ENCODE data around the gene ASTN2.

Gene ASTN2

DNA sequence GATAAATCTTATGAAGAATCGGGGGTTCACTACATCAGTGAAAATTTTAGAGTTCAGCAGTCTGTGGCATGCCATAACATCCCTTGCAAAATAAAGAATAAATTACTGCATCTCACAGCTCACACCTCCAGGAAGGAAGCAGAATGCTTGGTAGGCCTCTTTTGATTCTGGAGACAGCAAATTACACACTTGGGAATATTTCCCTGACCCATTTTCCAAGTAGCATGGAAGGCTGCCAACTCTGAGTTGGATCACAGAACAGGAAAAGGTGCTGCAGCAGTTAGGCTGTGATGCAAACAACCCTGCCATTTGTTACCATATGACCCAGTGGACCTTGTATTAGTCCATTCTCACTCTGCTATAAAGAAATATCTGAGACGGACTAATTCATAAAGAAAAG lies 293.5 kb downstream of the ASTN2 start:
- H2AFZ ChIP-seq (ENCODE audit: low read length, unreplicated experiment) = no peak overlapping the region
- no peaks in the 10 kb centered on the region for H3K4me1 ChIP-seq (ENCODE audit: control insufficient read depth, insufficient read depth, low read length, unreplicated experiment)
- H3K4me3 ChIP-seq (ENCODE audit: low read depth, low read length) = no peak overlapping the region
- H3K79me2 ChIP-seq (ENCODE audit: control insufficient read depth, insufficient read depth, low read length, unreplicated experiment) = no peaks in the 10 kb centered on the region
- no peaks in the 10 kb centered on the region for H3K27me3 ChIP-seq (ENCODE audit: insufficient read depth, low read length)
- H3K27ac ChIP-seq (ENCODE audit: low read depth, low read length) = no peak overlapping the region
- no peaks in the 10 kb centered on the region for H3K36me3 ChIP-seq (ENCODE audit: insufficient read depth, low read length)

DNA sequence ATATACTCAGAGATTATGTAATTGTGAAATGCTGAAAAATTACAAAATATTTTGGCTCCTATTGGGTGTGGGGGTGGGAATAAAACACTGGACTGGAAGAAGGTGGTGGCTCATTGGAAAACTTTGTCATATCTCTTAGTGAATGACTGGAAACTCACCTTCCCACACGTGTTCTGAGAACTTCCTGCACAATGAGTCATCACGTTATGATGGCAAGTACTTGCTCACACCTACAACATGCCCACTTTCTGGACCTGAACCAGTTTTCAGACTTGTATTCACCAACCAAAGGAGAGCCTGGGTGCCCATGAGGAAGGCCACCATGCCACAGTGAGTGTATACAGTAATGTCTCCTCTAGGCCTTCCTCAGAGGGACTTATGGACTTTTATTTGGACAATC lies 294.8 kb downstream of the ASTN2 start:
- H3K27ac ChIP-seq (ENCODE audit: low read depth, low read length) = no peak overlapping the region
- no peaks in the 10 kb centered on the region for H3K27me3 ChIP-seq (ENCODE audit: insufficient read depth, low read length)
- no peaks in the 10 kb centered on the region for H3K36me3 ChIP-seq (ENCODE audit: insufficient read depth, low read length)
- H3K4me3 ChIP-seq (ENCODE audit: low read depth, low read length) = no peak overlapping the region
- no peaks in the 10 kb centered on the region for H3K4me1 ChIP-seq (ENCODE audit: control insufficient read depth, insufficient read depth, low read length, unreplicated experiment)
- H2AFZ ChIP-seq (ENCODE audit: low read length, unreplicated experiment) = no peak overlapping the region
- H3K79me2 ChIP-seq (ENCODE audit: control insufficient read depth, insufficient read depth, low read length, unreplicated experiment) = no peaks in the 10 kb centered on the region

DNA sequence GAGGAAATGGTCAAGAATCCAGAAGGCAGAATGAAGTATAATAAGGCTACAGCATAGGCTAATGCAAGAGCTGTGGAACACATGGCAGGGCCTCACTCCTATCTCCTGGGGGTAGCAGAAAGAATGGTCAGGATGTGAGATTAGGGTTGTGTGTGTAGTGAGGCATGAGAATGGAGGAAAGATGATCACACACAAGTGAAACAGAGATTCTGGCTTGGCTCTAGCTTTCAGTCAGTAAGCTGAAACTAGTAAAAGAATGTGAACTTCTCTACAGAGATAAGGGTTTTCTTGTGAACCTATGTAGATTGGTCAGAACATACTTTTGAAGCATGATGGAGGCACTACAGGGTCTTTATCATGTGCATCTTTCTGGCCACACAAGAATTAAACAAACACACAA lies 298.8 kb downstream of the ASTN2 start:
- H3K79me2 ChIP-seq (ENCODE audit: control insufficient read depth, insufficient read depth, low read length, unreplicated experiment) = no peaks in the 10 kb centered on the region
- no peaks in the 10 kb centered on the region for H3K36me3 ChIP-seq (ENCODE audit: insufficient read depth, low read length)
- no peaks in the 10 kb centered on the region for H3K4me1 ChIP-seq (ENCODE audit: control insufficient read depth, insufficient read depth, low read length, unreplicated experiment)

DNA sequence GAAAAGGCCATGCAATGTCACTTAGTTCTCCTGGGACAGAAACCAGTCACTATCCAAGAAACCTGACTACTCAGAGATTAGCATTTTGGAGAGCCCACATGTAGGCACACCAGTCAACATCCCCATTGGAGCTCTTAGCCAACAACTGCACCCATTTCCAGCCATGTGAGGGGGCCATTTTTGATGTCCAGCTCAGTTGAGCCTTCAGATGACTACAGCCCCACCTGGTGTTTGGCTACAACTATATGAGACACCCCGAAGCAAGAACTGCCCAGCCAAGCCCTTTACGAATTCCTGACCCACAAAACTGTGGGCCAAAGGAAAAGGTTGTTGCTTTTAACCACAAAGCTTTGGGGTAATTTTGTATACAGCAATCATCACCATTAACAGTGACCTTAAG lies 300.1 kb downstream of the ASTN2 start:
- H3K79me2 ChIP-seq (ENCODE audit: control insufficient read depth, insufficient read depth, low read length, unreplicated experiment) = no peaks in the 10 kb centered on the region
- no peak overlapping the region for H3K27ac ChIP-seq (ENCODE audit: low read depth, low read length)
- no peaks in the 10 kb centered on the region for H3K36me3 ChIP-seq (ENCODE audit: insufficient read depth, low read length)
- H3K4me1 ChIP-seq (ENCODE audit: control insufficient read depth, insufficient read depth, low read length, unreplicated experiment) = no peaks in the 10 kb centered on the region
- no peak overlapping the region for H3K4me3 ChIP-seq (ENCODE audit: low read depth, low read length)
- no peaks in the 10 kb centered on the region for H3K27me3 ChIP-seq (ENCODE audit: insufficient read depth, low read length)
- no peak overlapping the region for H2AFZ ChIP-seq (ENCODE audit: low read length, unreplicated experiment)

More for the DNA sequence above, 298.8 kb downstream of the ASTN2 start:
- Histone ChIP-seq H3K27ac (ENCODE audit: low read depth, low read length) (no peak overlapping the region), H2AFZ (ENCODE audit: low read length, unreplicated experiment) (no peak overlapping the region), H3K4me3 (ENCODE audit: low read depth, low read length) (no peak overlapping the region), H3K27me3 (ENCODE audit: insufficient read depth, low read length) (no peaks in the 10 kb centered on the region)

DNA sequence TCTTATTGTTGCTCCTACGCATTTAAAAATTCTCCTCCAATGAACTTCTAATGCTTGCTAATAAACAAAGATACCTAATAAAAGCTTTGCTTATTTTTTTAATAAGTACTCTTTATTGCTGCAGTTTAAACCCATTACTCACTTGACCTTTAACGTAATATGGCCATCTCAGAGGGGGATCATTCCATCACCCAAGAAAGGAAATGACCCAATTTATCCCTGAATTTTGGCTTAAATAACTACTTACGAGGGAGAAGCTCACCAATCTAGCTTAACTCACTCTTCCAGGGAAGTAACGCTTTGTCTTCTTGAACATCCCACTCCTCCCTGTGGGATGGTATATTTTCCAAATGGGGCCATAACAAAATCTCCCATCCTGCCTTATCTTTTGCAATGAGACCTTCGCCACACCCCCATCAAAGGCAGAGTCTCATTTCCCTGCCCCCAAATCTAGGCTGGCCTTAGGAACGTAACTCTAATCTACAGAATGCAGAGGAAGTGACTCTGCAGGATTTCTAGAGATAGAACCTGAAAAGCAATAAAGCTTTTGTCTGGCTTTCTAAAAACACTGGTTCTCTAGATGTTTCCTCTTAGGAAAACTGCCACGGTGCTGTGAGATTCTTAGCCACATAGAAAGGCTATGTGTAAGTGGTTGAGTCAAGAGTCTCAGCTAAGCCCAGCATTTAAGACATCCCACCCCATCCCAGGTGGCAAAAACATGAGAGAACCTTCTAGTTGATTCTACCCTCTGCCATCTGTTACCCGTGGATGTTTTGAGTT lies 310.0 kb downstream of the ASTN2 start:
- Histone ChIP-seq H3K36me3 (ENCODE audit: insufficient read depth, low read length) (no peaks in the 10 kb centered on the region), H3K4me3 (ENCODE audit: low read depth, low read length) (no peak overlapping the region), H3K27ac (ENCODE audit: low read depth, low read length) (no peak overlapping the region), H3K27me3 (ENCODE audit: insufficient read depth, low read length) (no peaks in the 10 kb centered on the region), H3K79me2 (ENCODE audit: control insufficient read depth, insufficient read depth, low read length, unreplicated experiment) (no peaks in the 10 kb centered on the region), H2AFZ (ENCODE audit: low read length, unreplicated experiment) (no peak overlapping the region), H3K4me1 (ENCODE audit: control insufficient read depth, insufficient read depth, low read length, unreplicated experiment) (no peaks in the 10 kb centered on the region)

DNA sequence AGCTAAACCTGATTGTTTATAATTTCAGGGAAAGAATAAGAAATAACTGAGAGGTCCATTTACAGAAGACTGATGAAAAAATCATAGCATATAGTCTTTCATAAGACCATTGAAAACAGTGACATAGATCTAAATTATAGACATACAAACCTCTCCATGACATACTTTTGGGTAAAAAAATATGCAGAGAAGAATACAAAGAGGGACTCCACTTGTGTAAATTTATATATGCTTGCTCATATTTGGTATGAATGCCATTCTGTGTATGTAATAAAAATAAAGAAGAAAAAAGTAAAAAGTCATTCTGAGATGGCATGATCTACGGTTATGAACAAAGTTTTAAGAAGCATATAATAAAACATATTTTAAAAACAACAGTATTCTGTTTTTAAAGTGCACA lies 310.7 kb downstream of the ASTN2 start:
- H3K4me1 ChIP-seq (ENCODE audit: control insufficient read depth, insufficient read depth, low read length, unreplicated experiment) = no peaks in the 10 kb centered on the region
- H3K79me2 ChIP-seq (ENCODE audit: control insufficient read depth, insufficient read depth, low read length, unreplicated experiment) = no peaks in the 10 kb centered on the region
- H3K4me3 ChIP-seq (ENCODE audit: low read depth, low read length) = no peak overlapping the region
- no peaks in the 10 kb centered on the region for H3K36me3 ChIP-seq (ENCODE audit: insufficient read depth, low read length)
- no peak overlapping the region for H2AFZ ChIP-seq (ENCODE audit: low read length, unreplicated experiment)
- no peak overlapping the region for H3K27ac ChIP-seq (ENCODE audit: low read depth, low read length)
- H3K27me3 ChIP-seq (ENCODE audit: insufficient read depth, low read length) = no peaks in the 10 kb centered on the region

DNA sequence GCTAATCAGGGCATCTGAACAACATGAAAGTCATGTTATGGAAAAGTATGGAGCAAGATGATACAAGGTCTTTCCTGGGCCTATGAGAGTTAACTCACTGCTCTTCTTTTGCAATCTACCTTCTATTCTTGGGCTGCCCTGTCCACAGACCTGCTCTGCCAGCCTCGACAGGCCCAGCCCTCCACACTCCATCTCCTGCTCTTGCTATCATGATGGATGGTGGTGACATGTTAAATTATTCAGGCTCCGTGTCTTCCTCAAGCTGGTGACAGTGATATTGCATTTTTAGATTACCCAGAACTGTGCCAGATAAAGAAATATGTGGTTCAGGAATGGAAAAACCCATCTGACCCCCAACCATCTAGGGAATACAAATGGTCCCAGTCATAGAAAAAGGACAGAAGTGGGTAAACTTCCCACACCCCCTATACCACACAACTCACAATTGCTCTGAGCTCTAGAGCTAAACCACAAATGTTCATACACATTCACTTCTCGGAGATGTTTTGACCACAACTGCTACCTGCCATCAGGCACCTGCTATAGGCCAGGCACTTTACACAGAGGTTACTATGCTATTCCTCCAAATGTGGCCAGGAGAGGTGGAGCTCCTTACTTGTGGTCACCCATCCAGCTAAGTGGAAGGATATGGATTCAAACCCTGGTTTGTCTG lies 311.3 kb downstream of the ASTN2 start:
- Histone ChIP-seq H3K79me2 (ENCODE audit: control insufficient read depth, insufficient read depth, low read length, unreplicated experiment) (no peaks in the 10 kb centered on the region), H2AFZ (ENCODE audit: low read length, unreplicated experiment) (no peak overlapping the region), H3K36me3 (ENCODE audit: insufficient read depth, low read length) (no peaks in the 10 kb centered on the region), H3K4me3 (ENCODE audit: low read depth, low read length) (no peak overlapping the region), H3K4me1 (ENCODE audit: control insufficient read depth, insufficient read depth, low read length, unreplicated experiment) (no peaks in the 10 kb centered on the region), H3K27me3 (ENCODE audit: insufficient read depth, low read length) (no peaks in the 10 kb centered on the region), H3K27ac (ENCODE audit: low read depth, low read length) (no peak overlapping the region)

DNA sequence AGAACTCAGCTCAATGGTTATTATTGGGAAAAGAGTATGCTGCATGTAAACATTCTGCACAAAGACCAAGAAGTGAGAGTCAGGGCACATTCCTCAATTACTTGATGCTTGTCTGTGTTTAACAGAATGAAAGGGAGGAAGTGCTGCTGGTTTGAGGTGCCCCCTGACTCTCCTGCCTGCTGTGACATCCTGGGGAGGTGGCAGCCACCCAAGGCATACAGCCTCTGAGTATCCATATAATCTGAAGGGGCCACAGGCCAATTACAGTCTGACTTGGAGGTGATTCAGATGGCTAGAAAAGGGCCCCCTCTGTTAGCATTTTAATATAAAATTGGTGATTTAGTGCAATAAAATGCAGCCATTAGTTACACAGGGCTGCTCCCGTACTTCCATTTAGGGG lies 313.8 kb downstream of the ASTN2 start:
- no peaks in the 10 kb centered on the region for H3K36me3 ChIP-seq (ENCODE audit: insufficient read depth, low read length)
- no peaks in the 10 kb centered on the region for H3K27me3 ChIP-seq (ENCODE audit: insufficient read depth, low read length)
- H3K79me2 ChIP-seq (ENCODE audit: control insufficient read depth, insufficient read depth, low read length, unreplicated experiment) = no peaks in the 10 kb centered on the region
- H3K27ac ChIP-seq (ENCODE audit: low read depth, low read length) = no peak overlapping the region
- H2AFZ ChIP-seq (ENCODE audit: low read length, unreplicated experiment) = no peak overlapping the region
- no peaks in the 10 kb centered on the region for H3K4me1 ChIP-seq (ENCODE audit: control insufficient read depth, insufficient read depth, low read length, unreplicated experiment)
- no peak overlapping the region for H3K4me3 ChIP-seq (ENCODE audit: low read depth, low read length)

DNA sequence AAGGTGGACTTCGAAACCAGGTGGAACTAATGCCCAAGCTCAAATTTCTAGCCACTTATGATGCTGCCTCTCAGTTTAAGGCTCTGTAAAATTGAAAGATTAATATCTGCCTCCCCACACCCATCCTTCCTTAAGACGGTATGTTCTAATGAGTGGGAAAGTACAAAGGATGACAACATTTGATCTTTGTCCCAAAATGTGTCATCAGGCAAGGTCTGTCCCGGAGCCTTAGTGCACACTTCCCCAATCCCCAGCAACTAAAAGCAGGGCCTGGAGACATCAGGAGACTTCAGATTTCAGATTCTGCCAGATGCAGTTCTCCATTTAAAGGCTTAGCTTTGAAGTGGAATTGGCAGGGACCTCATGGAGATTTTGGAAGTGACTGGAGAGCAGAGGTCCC lies 316.5 kb downstream of the ASTN2 start:
- Histone ChIP-seq H3K79me2 (ENCODE audit: control insufficient read depth, insufficient read depth, low read length, unreplicated experiment) (no peaks in the 10 kb centered on the region), H3K4me3 (ENCODE audit: low read depth, low read length) (no peak overlapping the region), H3K27me3 (ENCODE audit: insufficient read depth, low read length) (no peaks in the 10 kb centered on the region), H2AFZ (ENCODE audit: low read length, unreplicated experiment) (no peak overlapping the region), H3K27ac (ENCODE audit: low read depth, low read length) (no peak overlapping the region), H3K36me3 (ENCODE audit: insufficient read depth, low read length) (no peaks in the 10 kb centered on the region), H3K4me1 (ENCODE audit: control insufficient read depth, insufficient read depth, low read length, unreplicated experiment) (no peaks in the 10 kb centered on the region)

DNA sequence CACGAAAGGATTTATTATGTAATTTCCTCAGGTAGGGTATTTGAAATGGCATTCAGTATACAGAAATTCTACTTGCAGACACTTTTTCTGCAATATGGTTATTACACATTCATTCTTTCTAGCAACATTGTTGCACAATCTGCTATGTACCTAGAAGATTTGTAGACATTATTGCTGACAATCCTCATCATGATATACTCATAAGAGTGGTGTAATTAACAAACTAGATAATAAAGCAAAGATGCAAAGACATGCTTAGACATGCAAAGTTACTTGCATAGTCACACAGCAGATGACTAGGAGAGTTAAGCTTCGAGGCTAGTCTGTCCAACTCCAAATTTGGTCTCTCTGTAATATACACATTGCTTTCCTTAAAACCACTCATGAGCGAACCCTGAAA lies 317.1 kb downstream of the ASTN2 start:
- no peak overlapping the region for H2AFZ ChIP-seq (ENCODE audit: low read length, unreplicated experiment)

DNA sequence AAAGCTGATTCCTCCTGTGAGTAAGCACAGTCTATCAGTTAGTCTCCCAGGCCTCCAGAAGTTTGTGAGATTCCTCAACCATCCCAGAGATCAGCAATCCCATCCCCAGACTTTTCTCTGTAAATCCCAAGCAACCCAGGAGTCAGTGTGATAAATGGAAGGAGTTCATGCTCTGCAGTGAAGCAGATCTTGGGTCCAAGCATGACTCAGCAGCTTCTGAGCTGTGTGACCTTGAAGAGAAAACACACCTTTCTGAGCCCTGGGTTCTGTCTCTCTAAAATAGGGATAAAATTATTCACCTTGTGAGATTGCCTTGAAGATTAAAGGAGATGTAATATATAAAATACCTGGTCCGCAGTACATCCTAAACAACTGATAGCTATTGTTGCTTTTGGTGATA lies 318.7 kb downstream of the ASTN2 start:
- H3K4me3 ChIP-seq (ENCODE audit: low read depth, low read length) = no peak overlapping the region
- H3K4me1 ChIP-seq (ENCODE audit: control insufficient read depth, insufficient read depth, low read length, unreplicated experiment) = no peaks in the 10 kb centered on the region
- H2AFZ ChIP-seq (ENCODE audit: low read length, unreplicated experiment) = no peak overlapping the region
- H3K79me2 ChIP-seq (ENCODE audit: control insufficient read depth, insufficient read depth, low read length, unreplicated experiment) = no peaks in the 10 kb centered on the region
- H3K27me3 ChIP-seq (ENCODE audit: insufficient read depth, low read length) = no peaks in the 10 kb centered on the region
- H3K27ac ChIP-seq (ENCODE audit: low read depth, low read length) = no peak overlapping the region
- no peaks in the 10 kb centered on the region for H3K36me3 ChIP-seq (ENCODE audit: insufficient read depth, low read length)

More for the DNA sequence above, 317.1 kb downstream of the ASTN2 start:
- Histone ChIP-seq H3K4me3 (ENCODE audit: low read depth, low read length) (no peak overlapping the region), H3K36me3 (ENCODE audit: insufficient read depth, low read length) (no peaks in the 10 kb centered on the region), H3K79me2 (ENCODE audit: control insufficient read depth, insufficient read depth, low read length, unreplicated experiment) (no peaks in the 10 kb centered on the region), H3K4me1 (ENCODE audit: control insufficient read depth, insufficient read depth, low read length, unreplicated experiment) (no peaks in the 10 kb centered on the region), H3K27me3 (ENCODE audit: insufficient read depth, low read length) (no peaks in the 10 kb centered on the region), H3K27ac (ENCODE audit: low read depth, low read length) (no peak overlapping the region)
